ENCODE results near the gene NOS1AP.

The NOS1AP gene

DNA sequence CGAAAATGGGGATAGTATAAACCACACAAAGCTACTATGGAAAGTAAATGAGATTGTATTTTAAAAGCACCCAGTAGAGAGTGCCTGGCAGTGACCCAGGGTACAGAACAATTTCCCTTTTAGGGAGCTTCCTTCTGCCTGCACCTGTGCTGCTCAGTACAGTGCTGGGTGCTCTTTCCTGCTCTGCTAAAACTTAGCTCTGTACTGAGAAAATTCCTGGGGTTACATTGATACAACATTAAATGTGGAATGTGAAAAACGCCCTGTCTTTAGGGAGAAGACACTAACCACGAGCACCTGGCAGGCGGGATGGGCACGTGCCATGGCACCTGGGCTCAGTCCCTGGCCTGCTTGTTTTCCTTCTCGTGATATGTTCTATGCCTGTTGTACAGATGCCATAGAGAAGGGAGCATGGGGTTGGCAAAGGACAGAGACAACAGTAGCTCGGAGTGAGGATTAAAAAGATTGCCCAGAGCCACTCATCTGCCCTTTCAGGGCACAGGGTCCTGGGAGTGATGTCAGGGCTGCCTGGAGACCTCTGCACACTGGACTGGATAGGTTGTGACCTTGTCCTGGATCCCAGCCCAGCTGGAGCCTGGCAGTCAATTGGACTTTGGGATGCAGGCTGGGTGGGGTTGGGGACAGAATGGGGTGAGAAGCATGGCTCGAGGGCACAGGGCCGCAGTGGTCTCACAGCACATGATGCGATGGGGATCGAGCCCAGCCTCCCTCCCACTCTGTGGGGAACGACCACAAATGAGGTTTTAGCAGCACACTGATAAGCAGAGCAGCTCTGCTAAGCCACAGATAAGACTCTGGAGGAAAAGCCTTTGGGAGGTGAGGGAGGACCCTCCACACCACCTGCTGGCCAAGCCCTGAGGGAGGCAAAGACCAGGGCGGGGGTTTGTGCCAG lies 302.9 kb downstream of the NOS1AP start:
- no peak for DNase-seq

DNA sequence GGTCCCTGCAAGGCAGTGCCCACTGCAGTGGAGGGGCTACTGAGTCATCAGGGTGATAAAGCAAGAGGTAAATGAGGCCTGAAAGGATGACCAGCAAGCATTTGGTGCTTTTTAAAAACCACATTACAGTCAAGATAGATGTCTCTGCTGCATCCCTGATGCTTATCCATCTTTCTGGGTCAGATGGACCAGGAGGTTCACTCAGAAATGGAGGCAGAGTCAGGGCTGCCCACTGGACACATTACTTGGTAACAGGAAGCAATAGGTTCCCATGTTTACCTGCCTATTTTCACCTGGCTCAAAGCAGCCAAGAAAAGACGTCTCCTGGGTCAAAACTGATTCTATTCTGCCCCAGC lies 303.6 kb downstream of the NOS1AP start:
- DNase-seq = no peak

DNA sequence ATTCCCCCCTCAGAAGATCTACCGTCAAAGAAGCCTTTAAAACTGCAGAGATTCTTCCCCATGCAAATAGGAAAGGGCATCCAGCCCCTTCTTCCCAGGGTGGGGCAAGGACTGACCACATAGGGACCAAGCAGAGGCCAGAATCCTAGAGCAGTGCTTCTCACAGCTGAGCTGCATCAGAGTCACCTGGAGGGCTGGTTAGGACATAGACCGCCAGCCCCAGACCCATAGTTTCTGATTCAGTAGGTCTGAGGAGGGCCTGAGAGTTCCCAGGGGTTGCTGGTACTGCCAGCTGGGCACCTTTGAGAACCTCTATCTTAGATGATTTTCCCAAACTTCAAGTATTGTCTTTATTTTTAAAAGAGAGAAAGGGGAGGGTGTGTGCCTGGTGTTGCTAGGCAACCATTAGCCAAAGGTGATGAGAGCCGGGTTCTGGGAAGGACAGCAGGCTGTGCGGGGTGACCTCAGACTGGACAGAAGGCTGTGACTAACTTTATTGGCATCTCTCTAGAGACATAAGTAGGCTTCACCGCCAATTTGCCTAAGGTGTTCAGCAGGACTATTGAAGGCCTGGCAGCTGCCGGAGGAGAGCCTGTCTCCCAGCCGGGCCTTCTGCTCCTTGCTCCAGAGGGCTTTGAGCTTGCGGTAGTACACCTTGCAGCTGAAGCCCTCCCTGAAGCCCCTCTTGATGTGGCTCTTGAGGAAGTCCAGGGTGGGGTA lies 304.2 kb downstream of the NOS1AP start:
- DNase-seq = no peak

DNA sequence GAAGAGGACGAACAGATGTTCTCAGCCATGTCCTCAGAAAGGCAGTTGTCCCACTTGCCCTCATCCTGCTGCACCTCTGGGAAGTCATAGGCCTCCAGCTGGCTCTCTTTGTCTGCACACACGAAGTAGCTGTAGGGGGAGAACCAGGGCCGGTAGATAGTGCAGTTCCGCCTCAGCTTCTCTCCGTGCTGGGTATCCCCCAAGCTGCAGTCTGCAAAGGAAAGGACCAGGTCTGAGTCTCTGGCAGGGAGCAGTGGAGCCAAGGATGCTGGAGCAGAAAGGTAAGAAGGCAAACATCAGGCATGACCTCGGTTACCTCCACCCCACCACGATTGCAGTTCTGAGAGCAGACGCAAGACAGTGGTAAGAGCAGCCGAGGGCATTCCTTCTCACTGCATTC lies 304.9 kb downstream of the NOS1AP start:
- no peak for DNase-seq

DNA sequence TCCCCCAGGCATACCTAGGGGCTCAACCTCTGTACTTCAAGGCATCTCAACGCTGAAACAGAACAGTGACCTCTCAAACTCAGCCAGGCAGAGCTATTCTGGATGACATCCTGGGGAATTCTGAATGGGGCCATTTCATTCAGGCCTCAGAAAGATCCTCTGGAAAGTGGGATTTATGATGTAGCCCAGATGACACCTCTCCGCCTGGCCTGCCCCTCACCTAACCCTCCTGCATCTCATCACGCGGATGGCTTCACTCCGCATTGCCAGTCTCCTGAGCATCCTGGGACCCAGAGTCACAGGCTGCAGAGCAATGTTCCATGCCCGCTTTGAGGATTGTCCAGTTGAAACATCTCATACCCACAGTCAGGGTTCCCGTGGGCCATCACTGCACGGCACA lies 306.0 kb downstream of the NOS1AP start:
- DNase-seq = no peak

DNA sequence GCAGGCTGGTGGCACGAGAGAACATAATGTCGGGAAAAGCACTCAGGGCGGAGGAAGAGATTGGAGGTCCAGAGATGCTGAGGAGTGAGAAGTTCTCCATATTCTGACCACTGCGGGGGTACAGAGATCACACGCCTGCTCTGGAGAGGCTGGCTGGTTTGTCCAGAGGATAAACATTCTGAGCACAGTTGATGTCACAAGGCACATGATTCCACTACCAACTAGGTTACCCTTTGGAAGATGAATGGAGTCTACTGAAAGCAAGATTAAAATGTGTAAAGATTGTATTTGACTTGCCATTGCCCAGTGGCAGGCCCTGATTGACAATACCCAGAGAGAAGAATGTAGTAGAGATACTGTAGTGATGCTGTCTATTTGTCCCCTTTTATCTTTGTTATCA lies 307.2 kb downstream of the NOS1AP start, which contains the start of gene SPATA46:
Gene SPATA46, minus strand, starts transcription at position 164 of the 400 bp plus-strand sequence. Its CDS starts 64 bp downstream, at position 100.
- no peak for DNase-seq

DNA sequence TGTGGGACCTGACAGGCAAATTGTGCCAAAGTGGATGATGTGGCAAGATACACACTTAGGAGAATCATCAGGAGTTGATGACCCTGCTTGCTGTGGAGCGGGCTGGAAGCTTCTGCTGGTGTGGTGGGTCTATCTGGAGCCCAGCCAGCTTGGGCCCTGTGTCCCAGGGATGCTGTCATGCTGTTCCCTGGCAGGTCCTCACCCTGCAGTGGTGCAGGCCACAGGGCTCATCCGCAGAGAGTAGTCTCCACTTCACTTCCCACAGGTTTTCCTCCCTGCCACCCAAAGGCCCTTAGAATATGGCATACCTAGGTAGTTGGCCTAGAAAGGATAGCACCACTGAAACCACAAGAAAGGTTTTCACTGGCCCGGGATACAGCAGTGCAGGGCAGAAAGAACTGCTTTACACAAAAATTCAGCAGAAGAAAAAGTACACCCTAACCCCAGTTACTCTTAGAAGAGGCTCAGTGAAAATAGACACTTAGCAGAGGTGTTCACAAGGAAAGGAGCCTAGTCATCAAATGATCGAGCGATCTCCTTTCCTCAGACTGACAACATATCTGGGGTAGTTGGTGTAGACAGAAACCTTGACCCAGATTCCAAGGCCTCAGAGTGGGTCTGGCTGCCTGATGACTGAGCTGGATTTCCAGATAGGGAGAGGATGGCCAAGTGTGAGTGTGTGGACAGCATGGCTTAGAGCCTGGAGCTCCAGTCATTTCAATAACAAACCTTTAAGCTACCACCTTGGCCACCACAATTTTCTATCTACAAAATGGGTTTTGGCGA lies 310.8 kb downstream of the NOS1AP start:
- DNase-seq = no peak

DNA sequence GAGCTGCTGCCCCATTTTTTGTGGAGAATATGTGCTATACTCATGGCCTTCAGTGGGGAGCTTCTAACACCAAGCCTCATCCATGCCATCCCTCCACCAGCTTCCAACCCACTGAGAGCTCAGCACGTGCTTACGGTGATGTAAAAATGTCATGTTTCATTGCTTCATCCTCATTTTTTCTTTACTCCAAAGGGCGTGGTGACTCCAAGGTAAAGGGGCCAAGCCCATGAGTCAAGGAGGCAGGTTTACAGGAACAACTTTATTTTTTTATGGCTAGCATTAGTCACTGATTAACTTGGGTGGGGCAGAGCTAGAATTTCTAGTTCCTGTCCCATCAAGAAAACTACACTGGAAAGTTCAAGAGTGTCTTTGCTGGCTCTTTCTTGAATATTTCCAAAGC lies 311.9 kb downstream of the NOS1AP start, which contains the start of gene C1orf226:
Gene C1orf226, plus strand, starts transcription at position 346 of the 400 bp plus-strand sequence. CDS start 174 bp downstream, outside the sequence.
- DNase-seq = no peak

DNA sequence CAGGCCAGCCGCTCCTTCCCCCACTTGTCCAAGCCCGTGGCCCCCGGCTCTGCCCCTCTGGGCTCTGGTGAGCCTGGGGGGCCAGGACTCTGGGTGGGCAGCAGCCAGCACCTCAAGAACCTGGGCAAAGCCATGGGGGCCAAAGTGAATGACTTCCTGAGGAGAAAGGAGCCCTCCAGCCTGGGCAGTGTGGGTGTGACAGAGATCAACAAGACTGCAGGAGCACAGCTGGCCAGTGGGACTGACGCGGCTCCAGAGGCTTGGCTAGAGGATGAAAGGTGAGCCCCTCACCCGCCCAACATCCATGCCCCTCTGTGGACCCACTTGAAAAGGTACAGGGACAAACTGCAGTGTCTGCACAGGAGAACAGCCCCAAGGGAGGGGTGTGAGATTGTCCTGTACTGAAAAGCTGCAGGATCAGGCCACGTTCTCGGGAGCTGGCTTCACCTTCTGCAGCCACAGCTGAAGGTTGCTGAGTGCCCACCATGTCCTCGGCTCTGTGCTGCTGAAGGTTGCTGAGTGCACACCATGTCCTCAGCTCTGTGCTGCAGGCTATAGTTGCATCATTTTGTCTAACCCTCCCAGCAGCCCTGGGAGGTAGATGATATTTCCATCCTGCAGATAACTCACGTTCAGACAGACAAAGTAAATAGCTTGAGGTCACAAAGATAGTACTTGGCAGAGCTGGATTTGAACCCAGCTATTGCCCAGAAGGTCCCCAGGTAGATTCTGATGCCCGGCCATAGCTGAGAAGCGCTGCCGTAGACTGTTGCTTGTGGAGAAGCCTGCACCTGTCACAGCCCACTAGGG lies 312.7 kb downstream of the NOS1AP start:
- no peak for DNase-seq

DNA sequence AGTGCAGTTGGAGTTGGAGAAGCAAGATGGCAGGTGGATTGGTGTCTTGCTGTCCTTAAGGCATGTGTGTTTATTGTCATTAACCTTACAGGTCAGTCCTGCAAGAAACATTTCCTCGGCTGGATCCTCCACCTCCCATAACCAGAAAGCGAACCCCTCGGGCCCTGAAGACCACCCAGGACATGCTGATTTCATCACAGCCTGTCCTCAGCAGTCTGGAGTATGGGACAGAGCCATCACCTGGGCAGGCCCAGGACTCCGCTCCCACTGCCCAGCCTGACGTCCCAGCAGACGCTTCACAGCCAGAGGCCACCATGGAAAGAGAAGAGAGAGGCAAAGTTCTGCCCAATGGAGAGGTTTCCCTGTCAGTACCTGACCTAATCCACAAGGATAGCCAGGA lies 313.6 kb downstream of the NOS1AP start:
- DNase-seq = no peak

DNA sequence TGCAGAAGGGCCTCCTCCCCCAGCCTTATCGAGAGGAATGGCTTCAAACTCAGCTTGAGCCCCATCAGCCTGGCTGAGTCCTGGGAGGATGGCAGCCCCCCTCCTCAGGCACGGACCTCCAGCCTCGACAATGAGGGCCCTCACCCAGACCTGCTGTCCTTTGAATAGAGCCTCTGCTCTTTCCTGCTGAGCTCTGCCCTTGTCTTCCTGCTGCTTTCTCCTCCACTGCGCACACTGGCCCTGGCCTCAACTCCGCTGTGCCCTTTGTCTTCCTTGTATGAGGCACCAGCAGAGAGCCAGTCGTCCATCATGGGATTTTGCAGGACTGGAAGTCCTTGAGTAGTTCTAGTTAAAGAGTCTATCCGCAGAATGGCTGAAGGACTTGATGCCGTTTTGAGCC lies 314.0 kb downstream of the NOS1AP start:
- DNase-seq = no peak

DNA sequence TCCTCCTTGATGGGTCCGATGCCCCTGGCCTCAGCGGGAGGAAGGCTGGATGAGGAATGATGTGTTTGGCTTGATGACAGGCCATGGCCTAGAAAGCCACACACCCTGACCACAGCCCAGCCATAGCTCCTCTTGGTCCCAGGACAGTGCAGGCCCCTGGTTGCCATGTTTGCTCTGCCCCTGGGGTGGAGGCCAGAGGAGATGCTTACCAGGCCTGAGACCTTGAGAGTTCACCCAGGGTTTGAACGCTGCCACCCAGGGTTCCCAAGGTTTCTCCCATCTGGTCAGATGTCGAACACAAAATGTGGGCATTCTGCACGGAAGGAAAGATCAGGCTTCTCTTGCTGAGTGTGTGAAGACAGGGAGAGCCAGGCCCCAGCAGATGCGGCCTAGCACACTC lies 314.6 kb downstream of the NOS1AP start:
- DNase-seq = no peak

DNA sequence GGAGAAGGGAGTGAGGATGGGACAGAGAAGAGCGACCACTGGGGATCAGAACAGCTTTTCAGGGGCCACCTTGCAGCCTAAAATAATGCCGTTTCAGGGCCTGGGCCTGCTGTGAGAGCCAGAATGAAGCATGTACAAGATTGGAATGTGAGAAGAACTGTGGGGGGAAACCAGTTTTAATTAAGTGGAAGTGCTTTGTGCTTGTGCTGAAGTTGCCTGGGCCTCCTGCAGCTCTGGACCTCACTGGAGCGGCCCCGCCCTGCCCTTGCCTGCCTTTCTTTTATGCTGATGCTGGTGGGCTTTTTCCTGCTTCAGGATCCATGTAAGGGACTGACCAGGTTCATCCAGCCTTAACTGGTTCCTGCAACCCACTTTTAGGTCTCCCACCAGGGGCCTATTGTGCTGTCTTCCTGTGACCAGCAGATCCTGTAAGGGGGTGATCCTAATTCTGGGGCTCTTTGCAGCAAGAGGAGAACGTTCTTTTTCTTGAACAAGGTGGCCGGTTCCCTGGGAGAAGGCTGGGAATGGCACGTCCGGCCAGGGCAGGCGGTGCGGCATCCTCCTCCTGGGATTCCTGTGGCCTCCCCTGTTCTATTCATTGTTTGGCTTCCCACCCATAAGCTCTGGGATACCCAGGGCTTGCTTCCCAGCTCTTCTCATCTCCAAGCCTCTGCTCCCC lies 315.2 kb downstream of the NOS1AP start:
- DNase-seq = no peak

DNA sequence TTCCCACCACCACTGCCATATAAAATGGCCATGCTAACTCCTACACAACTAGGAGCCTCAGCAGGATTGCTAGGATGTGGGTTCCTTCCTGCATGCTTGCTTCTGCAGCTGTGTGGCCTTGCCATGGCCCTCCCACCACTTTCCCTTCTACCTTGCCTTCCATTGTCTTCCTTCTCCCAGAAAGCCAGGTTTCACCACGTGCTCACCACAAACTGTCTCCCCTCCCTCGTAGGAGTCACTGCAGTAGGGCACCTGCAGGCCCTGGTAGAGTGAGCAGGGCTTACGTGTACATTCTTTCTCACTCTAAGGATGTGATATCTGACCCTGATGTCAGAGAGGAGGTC lies 315.8 kb downstream of the NOS1AP start:
- DNase-seq = no peak

DNA sequence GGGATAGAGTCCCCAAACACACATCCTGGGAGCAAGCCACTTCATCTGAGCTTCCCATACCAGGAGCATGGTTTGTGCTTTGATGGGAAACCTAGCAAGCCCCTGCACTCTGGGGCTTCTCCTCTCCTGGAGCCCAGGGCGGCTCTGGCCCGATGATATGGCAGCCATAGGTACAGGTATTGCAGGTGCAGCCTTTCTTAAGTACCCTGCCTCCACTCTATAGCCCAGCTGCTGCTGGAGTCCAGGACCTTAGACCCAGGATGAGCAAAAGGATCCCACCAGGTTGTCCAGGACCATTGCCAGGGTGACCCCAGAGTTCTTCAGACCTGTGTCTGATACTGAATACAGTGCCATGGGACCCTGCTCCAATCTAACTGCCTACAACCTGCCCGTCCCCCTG lies 316.2 kb downstream of the NOS1AP start:
- DNase-seq = no peak

DNA sequence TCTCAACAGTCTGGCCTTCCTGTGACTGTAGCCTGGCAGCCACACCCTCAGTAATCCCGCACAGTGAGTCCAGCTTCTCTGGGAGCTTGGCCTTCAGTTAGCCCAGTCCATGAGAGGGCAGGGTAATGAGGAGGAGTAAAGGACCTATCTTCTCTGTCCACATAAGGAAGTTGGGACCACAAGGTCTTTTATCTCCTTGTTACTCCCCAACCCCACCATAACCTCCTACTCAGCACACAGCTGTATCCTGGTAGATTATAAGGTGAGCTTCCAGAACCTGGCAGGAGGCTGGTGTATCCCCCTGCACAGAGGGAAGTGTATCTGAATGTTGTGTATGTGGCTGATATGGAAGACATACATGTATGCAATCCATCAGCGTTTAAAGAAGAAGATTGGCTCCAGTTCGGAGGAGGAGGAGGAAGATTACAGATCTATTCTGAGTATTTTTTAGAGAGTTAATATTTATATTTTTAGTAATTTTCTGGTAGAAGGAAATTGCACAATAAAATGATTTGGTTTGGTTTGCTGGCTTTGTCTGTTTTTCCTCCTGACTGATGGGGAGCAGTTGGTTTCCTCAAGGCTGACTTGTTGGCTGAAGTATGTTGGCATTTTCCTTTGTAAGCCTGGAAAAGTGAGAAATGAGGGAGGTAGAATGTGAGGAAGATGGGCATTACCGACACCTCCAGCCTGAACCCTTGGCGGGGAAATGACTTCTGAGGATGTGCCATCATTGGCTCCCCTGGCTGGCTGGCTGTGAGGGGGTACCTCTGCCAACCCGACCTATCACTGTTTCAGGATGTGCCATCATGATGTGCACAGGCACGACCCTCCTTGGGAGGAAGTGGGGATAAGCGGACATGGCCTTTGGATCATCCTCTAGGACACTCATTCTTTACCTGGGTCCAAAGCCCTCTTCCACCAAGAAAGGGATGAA lies 317.1 kb downstream of the NOS1AP start:
- DNase-seq = no peak

DNA sequence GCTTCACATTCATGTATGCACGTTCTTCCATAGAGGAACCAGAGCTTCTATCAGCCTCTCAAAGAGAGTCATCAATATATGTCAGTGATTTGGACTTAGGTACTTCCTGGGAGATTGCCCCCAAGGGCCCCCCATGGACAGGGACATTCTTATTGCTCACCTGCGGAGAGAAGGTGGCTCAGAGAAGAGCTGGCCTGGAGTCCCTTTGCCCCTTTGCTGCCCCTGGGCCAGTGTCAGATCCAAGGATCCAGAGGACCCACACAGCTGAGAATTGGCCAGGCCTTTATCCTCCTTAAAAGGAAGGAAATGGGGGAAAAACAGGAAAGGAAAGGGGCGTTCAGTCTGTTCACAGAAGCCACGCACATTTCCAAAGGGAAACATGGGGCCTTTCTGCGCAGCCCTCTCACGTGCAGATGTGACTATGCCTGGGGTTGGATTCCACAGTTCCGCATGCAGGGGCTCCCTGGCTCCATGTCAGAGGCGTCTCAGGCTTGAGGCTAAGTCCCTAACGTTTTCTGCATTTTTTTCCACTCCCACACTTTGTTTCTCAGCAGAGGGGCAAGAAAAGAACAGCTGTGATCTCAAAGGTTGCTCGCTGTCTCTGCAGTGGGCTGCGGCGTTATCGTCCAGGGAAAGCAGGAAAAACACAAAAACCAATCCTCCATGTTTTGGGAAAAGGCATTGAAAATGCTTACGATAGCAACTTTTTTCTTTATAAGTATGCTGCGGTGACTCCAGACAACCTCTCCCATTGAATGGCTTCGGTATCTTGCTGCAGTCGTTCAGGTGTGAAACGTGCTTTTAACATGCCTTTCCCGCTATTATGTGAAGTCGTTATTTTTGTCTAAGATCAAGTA lies 318.0 kb downstream of the NOS1AP start:
- DNase-seq = no peak

DNA sequence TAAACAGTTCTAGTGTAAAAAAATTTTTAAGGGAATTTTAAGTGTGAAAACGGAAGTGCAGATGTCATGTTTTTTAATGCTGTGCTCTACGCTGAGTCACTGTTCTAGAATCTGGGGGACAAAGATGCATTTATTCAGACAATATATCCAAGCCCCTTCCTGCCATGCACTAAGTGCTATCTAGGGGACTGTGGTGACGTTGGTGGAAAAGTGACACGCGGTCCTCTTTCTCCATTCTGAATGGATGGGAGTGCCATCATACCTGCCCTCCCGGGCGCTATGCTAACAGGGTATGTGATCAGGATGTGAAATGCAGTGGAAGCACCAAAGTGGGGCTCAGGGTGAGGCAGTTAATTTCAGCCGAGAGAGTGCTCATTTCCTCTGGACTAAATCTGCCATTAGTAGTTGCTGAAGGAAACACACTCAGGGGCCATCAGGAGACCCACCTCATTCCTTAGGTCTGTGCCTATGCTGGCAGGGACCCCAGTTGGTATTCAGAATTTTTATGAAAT lies 318.6 kb downstream of the NOS1AP start:
- no peak for DNase-seq

DNA sequence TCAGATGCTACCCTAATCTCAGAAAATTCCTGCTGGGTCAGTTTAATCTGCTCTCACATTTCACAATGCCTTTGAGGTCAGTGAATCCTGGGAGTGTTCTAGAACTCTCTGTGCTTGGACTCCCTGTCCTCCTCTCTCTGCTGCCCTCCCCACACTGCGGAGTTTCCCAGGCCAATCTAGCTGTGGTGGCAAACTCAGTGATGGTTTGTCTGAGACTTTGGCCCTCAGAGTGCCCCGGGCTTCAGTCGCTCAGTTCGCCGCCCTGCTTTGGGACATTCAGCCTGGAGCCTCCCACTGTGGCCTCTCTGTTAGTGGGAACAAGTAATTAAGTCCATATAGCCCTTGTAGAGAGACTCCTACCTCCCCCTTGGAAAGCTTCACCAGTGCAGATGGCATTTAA lies 319.1 kb downstream of the NOS1AP start:
- DNase-seq = no peak
